NT2/D1 (cell line): Measurements from ENCODE around the gene RAB7A.
A peak's percentile ranks its signal among the peaks of the same experiment; 100 is the strongest.

Source experiments
- DNase-seq: peaks from one replicate; pipeline ENCODE4 v3.0.0-alpha.2; 2011; ENCODE audit warnings: low read depth, low spot score
- H3K27me3 ChIP-seq: 2 replicates; pipeline ENCODE4 v1.6.0; 2011; ENCODE audit warnings: mild to moderate bottlenecking; ENCODE audit not compliant: insufficient read length, insufficient read depth
- H3K36me3 ChIP-seq: 2 replicates; pipeline ENCODE4 v1.6.1; 2011; ENCODE audit warnings: mild to moderate bottlenecking, low read length, mixed read lengths; ENCODE audit not compliant: insufficient read depth, insufficient read length
- H3K4me1 ChIP-seq: 2 replicates; pipeline ENCODE4 v1.5.1; 2011; ENCODE audit not compliant: insufficient read depth, insufficient read length
- H3K4me3 ChIP-seq: 2 replicates; pipeline ENCODE4 v1.5.1; 2011; ENCODE audit warnings: low read depth; ENCODE audit not compliant: insufficient read length
- H3K9ac ChIP-seq: 2 replicates; pipeline ENCODE4 v1.6.0; 2011; ENCODE audit warnings: low read depth; ENCODE audit not compliant: insufficient read length
- H3K9me3 ChIP-seq: 2 replicates; pipeline ENCODE4 v1.5.1; 2011; ENCODE audit warnings: mild to moderate bottlenecking, low read length; ENCODE audit not compliant: insufficient read depth
- SUZ12 ChIP-seq: IDR thresholded peaks from 2 replicates; pipeline ENCODE4 v1.6.1; 2011; ENCODE audit not compliant: insufficient read length, insufficient read depth; ENCODE audit errors: extremely low read depth
- YY1 ChIP-seq: IDR thresholded peaks from 2 replicates; pipeline ENCODE4 v1.6.1; 2011; ENCODE audit not compliant: insufficient read length, insufficient read depth
- ZNF274 ChIP-seq: IDR thresholded peaks from 2 replicates; pipeline ENCODE4 v1.6.1; 2011; ENCODE audit warnings: mild to moderate bottlenecking, low read depth, low read length

The RAB7A gene

GRCh38 chr3:128726023-128727016 lies at the start of gene RAB7A:
Gene RAB7A, plus strand, starts transcription at chr3:128726183. Its CDS starts 69,185 bp downstream, at chr3:128795368.
- Histone ChIP-seq H3K9ac (peak within 1 kb of the TSS; percentile 97), H3K4me3 (peak within 1 kb of the TSS; percentile 91), H3K4me1 (peaks cover 4% of the 10 kb centered on the region), H3K9me3 (no peaks in the 10 kb centered on the region), H3K27me3 (no peaks in the 10 kb centered on the region), H3K36me3 (peaks cover 11% of the 10 kb centered on the region)
- peak; percentile 98 for DNase-seq
- TF ChIP-seq YY1 (no peak), ZNF274 (no peak), SUZ12 (no peak)

GRCh38 chr3:128679338-128679737 lies 46.6 kb upstream of the RAB7A start:
- Histone ChIP-seq H3K4me3 (no peak overlapping the region), H3K9me3 (no peaks in the 10 kb centered on the region), H3K36me3 (no peaks in the 10 kb centered on the region), H3K9ac (no peak overlapping the region), H3K27me3 (no peaks in the 10 kb centered on the region), H3K4me1 (peaks cover 7% of the 10 kb centered on the region)
- no peak for DNase-seq
- TF ChIP-seq YY1, result no peak
- TF ChIP-seq SUZ12, result no peak
- TF ChIP-seq ZNF274, result no peak

GRCh38 chr3:128680603-128681368 lies 45.2 kb upstream of the RAB7A start:
- DNase-seq, result peak; percentile 98
- H3K9ac ChIP-seq, result peak overlapping the region; percentile 99
- peak overlapping the region; percentile 83 for H3K4me3 ChIP-seq
- no peaks in the 10 kb centered on the region for H3K9me3 ChIP-seq
- H3K36me3 ChIP-seq, result no peaks in the 10 kb centered on the region
- H3K27me3 ChIP-seq, result no peaks in the 10 kb centered on the region
- TF ChIP-seq ZNF274, result no peak
- TF ChIP-seq YY1, result peak; percentile 90
- H3K4me1 ChIP-seq, result peaks cover 2% of the 10 kb centered on the region

GRCh38 chr3:128681369-128681829 lies 44.6 kb upstream of the RAB7A start:
- peaks cover 2% of the 10 kb centered on the region for H3K4me1 ChIP-seq
- H3K9ac ChIP-seq, result peak overlapping the region; percentile 99
- H3K36me3 ChIP-seq, result no peaks in the 10 kb centered on the region
- no peaks in the 10 kb centered on the region for H3K27me3 ChIP-seq
- no peak for DNase-seq
- peak overlapping the region; percentile 83 for H3K4me3 ChIP-seq
- no peaks in the 10 kb centered on the region for H3K9me3 ChIP-seq
- TF ChIP-seq YY1, result no peak
- no peak for TF ChIP-seq SUZ12
- TF ChIP-seq ZNF274, result no peak

- Histone ChIP-seq H3K36me3 (no peaks in the 10 kb centered on the region), H3K4me3 (no peak overlapping the region), H3K9ac (no peak overlapping the region), H3K9me3 (no peaks in the 10 kb centered on the region), H3K27me3 (no peaks in the 10 kb centered on the region), H3K4me1 (no peaks in the 10 kb centered on the region)
- DNase-seq, result no peak
- TF ChIP-seq YY1 (no peak), ZNF274 (no peak)
These were observed 42.0 kb upstream of the RAB7A start for GRCh38 chr3:128683957-128684356.

- TF ChIP-seq ZNF274 (no peak), YY1 (no peak), SUZ12 (no peak)
- no peaks in the 10 kb centered on the region for H3K27me3 ChIP-seq
- no peak for DNase-seq
- H3K4me3 ChIP-seq, result no peak overlapping the region
- H3K9ac ChIP-seq, result no peak overlapping the region
- H3K36me3 ChIP-seq, result no peaks in the 10 kb centered on the region
- no peaks in the 10 kb centered on the region for H3K4me1 ChIP-seq
- H3K9me3 ChIP-seq, result no peaks in the 10 kb centered on the region
These were observed 40.8 kb upstream of the RAB7A start for GRCh38 chr3:128684986-128685726.
